PC-3 (cell line): ENCODE measurements around the gene BCAT1. TPM values are rescaled to one million over a fixed set of nuclear protein-coding genes. Genes with fewer than 3 reads are reported as not detected.

Experiments
- ATAC-seq: fragments of 200-7000 bp; cut with Tn5 transposase; 2 replicates; pipeline ENCODE4 v1.9.1; 2020; ENCODE audit warnings: mild to moderate bottlenecking, moderate library complexity
- BruUV-seq: library from RNA; stranded (reverse); fragments of 400-500 nt; replicated peaks from 2 replicates; lab custom pipeline; 2021; lab: Mats Ljungman, UMichigan
- CTCF ChIA-PET: fragments of 300-600 bp; sonication (Branson Sonifier 250); formaldehyde crosslinking; loops from one replicate; lab custom pipeline; 2022; ENCODE audit warnings: antibody characterized with exemption; lab: Charles Lee
- POLR2A ChIA-PET: fragments of 300-600 bp; sonication (Branson Sonifier 250); formaldehyde crosslinking; loops from one replicate; lab custom pipeline; 2022; ENCODE audit warnings: antibody characterized with exemption; ENCODE audit not compliant: unreplicated experiment; lab: Charles Lee
- DNase-seq: peaks from one replicate; pipeline ENCODE4 v3.0.0-alpha.2; 2015
- H2AFZ ChIP-seq: fragments of 300-600 bp; sonication (generic); 2 replicates; pipeline ENCODE4 v1.6.0; 2016; ENCODE audit warnings: antibody characterized with exemption, low read length
- H3F3A ChIP-seq: fragments of 300-600 bp; sonication (generic); one replicate; pipeline ENCODE4 v1.6.0; 2017; ENCODE audit warnings: antibody characterized with exemption, low read length, control low read depth, mild to moderate bottlenecking; ENCODE audit not compliant: unreplicated experiment
- H3K27ac ChIP-seq: fragments of 300-600 bp; sonication (generic); 2 replicates; pipeline ENCODE4 v1.5.1; 2016; ENCODE audit warnings: mild to moderate bottlenecking, low read length
- H3K27me3 ChIP-seq: fragments of 300-600 bp; sonication (generic); 2 replicates; pipeline ENCODE4 v1.6.1; 2016; ENCODE audit warnings: low read length, mixed read lengths
- H3K36me3 ChIP-seq: fragments of 300-600 bp; sonication (generic); 2 replicates; pipeline ENCODE4 v1.6.1; 2016; ENCODE audit warnings: low read depth, mixed run types, low read length, mixed read lengths
- H3K4me1 ChIP-seq: fragments of 300-600 bp; sonication (generic); 2 replicates; pipeline ENCODE4 v1.5.1; 2016; ENCODE audit warnings: low read length; ENCODE audit not compliant: insufficient read depth
- H3K4me2 ChIP-seq: fragments of 300-600 bp; sonication (generic); 2 replicates; pipeline ENCODE4 v1.6.0; 2016; ENCODE audit warnings: low read length
- H3K4me3 ChIP-seq: fragments of 300-600 bp; sonication (generic); 2 replicates; pipeline ENCODE4 v1.5.1; 2016; ENCODE audit warnings: mild to moderate bottlenecking, low read length, mixed read lengths
- H3K79me2 ChIP-seq: fragments of 300-600 bp; sonication (generic); 2 replicates; pipeline ENCODE4 v1.6.1; 2017; ENCODE audit warnings: low read length, mixed read lengths
- H3K9ac ChIP-seq: fragments of 300-600 bp; sonication (generic); 2 replicates; pipeline ENCODE4 v1.6.0; 2016; ENCODE audit warnings: mild to moderate bottlenecking, low read length
- H3K9me2 ChIP-seq: fragments of 300-600 bp; sonication (generic); replicated peaks from 2 replicates; pipeline ENCODE4 v1.6.1; 2016; ENCODE audit warnings: mixed run types, low read length, mixed read lengths
- H3K9me3 ChIP-seq: fragments of 300-600 bp; sonication (generic); 2 replicates; pipeline ENCODE4 v1.6.1; 2016; ENCODE audit warnings: low read length, mixed read lengths
- H4K20me1 ChIP-seq: fragments of 300-600 bp; sonication (generic); 2 replicates; pipeline ENCODE4 v1.6.1; 2016; ENCODE audit warnings: low read length, mixed read lengths
- CTCF ChIP-seq: fragments of 300-600 bp; sonication (generic); conservative IDR thresholded peaks from 2 replicates; pipeline ENCODE4 v1.5.1; 2017; ENCODE audit warnings: antibody characterized with exemption, low read depth, mild to moderate bottlenecking, low read length
- EZH2 ChIP-seq: fragments of 300-600 bp; sonication (generic); IDR thresholded peaks from one replicate; pipeline ENCODE4 v1.6.1; 2017; ENCODE audit warnings: antibody characterized with exemption, mild to moderate bottlenecking, low read length; ENCODE audit not compliant: unreplicated experiment
- EZH2phosphoT487 ChIP-seq: fragments of 300-600 bp; sonication (generic); IDR thresholded peaks from 2 replicates; pipeline ENCODE4 v1.6.1; 2018; ENCODE audit warnings: mild to moderate bottlenecking, antibody characterized with exemption, low read length, borderline replicate concordance
- intact Hi-C: fragments of 100-400 bp; cut with micrococcal nuclease; formaldehyde crosslinking; loops from 2 replicates; pipeline ENCODE4 v1.9.0; 2023
- total RNA-seq: library from RNA; depleted of rRNA; stranded (reverse); fragments of >200 nt; gene quantifications from 2 replicates; pipeline ENCODE4 v1.2.3, GENCODE V29; 2014

Gene BCAT1
- total RNA-seq, 1 experiment from 2014 or later = not detected

GRCh38 chr12:24888813-24889212 is 60.1 kb downstream of the BCAT1 start:
- Histone ChIP-seq H3K9me2 (no peaks in the 10 kb centered on the region), H3K79me2 (no peaks in the 10 kb centered on the region), H2AFZ (no peak overlapping the region), H3K27ac (no peak overlapping the region), H3K4me3 (no peak overlapping the region), H3K36me3 (no peaks in the 10 kb centered on the region), H3K4me1 (no peaks in the 10 kb centered on the region), H3K27me3 (peaks cover 7% of the 10 kb centered on the region; the same call in 1 of the 2 replicates), H4K20me1 (no peaks in the 10 kb centered on the region), H3K9me3 (no peaks in the 10 kb centered on the region), H3K9ac (no peak overlapping the region), H3K4me2 (no peak overlapping the region), H3F3A (no peaks in the 10 kb centered on the region)
- ChIA-PET POLR2A (no interaction called here), CTCF (no interaction called here)
- ATAC-seq (no peak), DNase-seq (no peak)
- no peak for TF ChIP-seq CTCF
- TF ChIP-seq EZH2phosphoT487 = no peak
- no peak for TF ChIP-seq EZH2
- intact Hi-C loops = no loop called here
- no TSS peak for BruUV-seq

DNA sequence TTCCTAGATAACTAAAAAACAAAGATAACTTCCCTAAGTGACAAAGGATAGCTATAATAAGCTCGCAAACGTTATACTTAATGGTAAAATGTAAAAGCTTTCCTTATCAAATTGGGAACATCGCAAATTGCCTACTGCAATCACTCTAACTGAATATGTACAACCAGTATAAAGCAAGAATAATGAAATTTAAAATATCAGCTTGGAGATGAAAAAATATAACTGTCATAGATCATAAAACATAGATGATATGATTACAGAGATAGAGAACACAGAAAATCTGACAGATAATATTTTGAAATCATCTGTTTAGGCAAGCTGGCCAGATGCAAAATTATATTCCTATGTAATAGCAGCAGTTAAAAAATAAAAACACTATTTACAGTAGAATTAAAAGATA is 64.0 kb downstream of the BCAT1 start:
- Histone ChIP-seq H4K20me1 (no peaks in the 10 kb centered on the region), H3K4me3 (no peak overlapping the region), H3K9me2 (no peaks in the 10 kb centered on the region), H3K4me1 (no peaks in the 10 kb centered on the region), H3K36me3 (no peaks in the 10 kb centered on the region), H3K27ac (no peak overlapping the region), H3K4me2 (no peak overlapping the region), H2AFZ (no peak overlapping the region), H3K79me2 (no peaks in the 10 kb centered on the region), H3F3A (no peaks in the 10 kb centered on the region), H3K9ac (no peak overlapping the region), H3K9me3 (no peaks in the 10 kb centered on the region), H3K27me3 (no peaks in the 10 kb centered on the region)
- DNase-seq (no peak), ATAC-seq (no peak)
- no peak for TF ChIP-seq EZH2phosphoT487
- TF ChIP-seq CTCF = no peak
- TF ChIP-seq EZH2 = no peak
- intact Hi-C loops = no loop called here
- POLR2A ChIA-PET = no interaction called here
- BruUV-seq = no TSS peak
- CTCF ChIA-PET = interaction anchor here (0.6 kb wide), 1 partner anchor 502 kb away, joined by 3 read pairs; no protein-coding TSS in a partner anchor

GRCh38 chr12:24881724-24882371 is 67.1 kb downstream of the BCAT1 start:
- Histone ChIP-seq H2AFZ (no peak overlapping the region), H3K9ac (no peak overlapping the region), H3K27me3 (no peaks in the 10 kb centered on the region), H3K4me1 (no peaks in the 10 kb centered on the region), H3K79me2 (no peaks in the 10 kb centered on the region), H3K9me2 (no peaks in the 10 kb centered on the region), H3F3A (no peaks in the 10 kb centered on the region), H3K27ac (no peak overlapping the region), H3K36me3 (no peaks in the 10 kb centered on the region), H4K20me1 (no peaks in the 10 kb centered on the region), H3K9me3 (no peaks in the 10 kb centered on the region), H3K4me2 (no peak overlapping the region), H3K4me3 (no peak overlapping the region)
- ATAC-seq (no peak), DNase-seq (no peak)
- ChIA-PET CTCF (no interaction called here), POLR2A (no interaction called here)
- no peak for TF ChIP-seq EZH2phosphoT487
- TF ChIP-seq EZH2 = no peak
- no peak for TF ChIP-seq CTCF
- intact Hi-C loops = no loop called here
- no TSS peak for BruUV-seq
